ENCODE results near the gene E2F4. TPM values are rescaled to one million over a fixed set of nuclear protein-coding genes. Genes with fewer than 3 reads are reported as not detected.

The E2F4 gene
- total and polyA plus RNA-seq, 9 of the 15 experiments (the other 6 are each of a cell fraction or from before 2014, with no cell fraction given), result 9.7 to 139 (median 106) TPM

DNA sequence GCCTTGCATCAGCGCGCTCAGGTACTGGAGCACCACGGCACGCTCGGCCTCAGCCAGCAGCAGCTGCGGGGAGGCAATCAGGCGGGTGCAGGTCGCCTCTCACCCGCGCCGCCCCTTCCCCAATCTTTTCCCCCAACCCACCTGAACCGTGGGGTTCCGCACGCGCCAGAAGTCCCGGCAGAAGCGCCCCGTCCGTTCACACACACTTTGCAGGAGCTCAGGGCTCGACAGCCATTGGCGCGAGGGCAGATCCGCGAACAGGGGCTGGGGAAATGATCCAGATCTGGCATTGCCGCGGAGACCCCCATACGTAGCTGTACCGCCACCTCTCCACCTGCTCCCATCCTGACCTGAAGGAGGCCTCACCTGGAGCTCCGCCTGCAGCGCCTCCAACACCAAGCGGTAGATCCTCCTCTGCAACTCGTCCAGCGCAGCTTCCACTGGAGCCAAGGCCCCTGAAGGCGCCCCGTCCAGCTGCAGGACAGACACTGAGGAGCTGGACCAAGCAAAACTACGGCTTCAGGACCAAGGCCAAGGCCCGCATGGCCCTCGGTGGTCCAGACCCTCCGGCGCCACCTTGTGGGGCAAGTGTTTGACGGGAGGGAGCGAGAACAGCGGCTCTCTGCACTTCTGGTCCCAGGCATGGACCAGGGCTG lies 6.8 kb upstream of the E2F4 start (continued):
- TF ChIP-seq, protein P1, sequence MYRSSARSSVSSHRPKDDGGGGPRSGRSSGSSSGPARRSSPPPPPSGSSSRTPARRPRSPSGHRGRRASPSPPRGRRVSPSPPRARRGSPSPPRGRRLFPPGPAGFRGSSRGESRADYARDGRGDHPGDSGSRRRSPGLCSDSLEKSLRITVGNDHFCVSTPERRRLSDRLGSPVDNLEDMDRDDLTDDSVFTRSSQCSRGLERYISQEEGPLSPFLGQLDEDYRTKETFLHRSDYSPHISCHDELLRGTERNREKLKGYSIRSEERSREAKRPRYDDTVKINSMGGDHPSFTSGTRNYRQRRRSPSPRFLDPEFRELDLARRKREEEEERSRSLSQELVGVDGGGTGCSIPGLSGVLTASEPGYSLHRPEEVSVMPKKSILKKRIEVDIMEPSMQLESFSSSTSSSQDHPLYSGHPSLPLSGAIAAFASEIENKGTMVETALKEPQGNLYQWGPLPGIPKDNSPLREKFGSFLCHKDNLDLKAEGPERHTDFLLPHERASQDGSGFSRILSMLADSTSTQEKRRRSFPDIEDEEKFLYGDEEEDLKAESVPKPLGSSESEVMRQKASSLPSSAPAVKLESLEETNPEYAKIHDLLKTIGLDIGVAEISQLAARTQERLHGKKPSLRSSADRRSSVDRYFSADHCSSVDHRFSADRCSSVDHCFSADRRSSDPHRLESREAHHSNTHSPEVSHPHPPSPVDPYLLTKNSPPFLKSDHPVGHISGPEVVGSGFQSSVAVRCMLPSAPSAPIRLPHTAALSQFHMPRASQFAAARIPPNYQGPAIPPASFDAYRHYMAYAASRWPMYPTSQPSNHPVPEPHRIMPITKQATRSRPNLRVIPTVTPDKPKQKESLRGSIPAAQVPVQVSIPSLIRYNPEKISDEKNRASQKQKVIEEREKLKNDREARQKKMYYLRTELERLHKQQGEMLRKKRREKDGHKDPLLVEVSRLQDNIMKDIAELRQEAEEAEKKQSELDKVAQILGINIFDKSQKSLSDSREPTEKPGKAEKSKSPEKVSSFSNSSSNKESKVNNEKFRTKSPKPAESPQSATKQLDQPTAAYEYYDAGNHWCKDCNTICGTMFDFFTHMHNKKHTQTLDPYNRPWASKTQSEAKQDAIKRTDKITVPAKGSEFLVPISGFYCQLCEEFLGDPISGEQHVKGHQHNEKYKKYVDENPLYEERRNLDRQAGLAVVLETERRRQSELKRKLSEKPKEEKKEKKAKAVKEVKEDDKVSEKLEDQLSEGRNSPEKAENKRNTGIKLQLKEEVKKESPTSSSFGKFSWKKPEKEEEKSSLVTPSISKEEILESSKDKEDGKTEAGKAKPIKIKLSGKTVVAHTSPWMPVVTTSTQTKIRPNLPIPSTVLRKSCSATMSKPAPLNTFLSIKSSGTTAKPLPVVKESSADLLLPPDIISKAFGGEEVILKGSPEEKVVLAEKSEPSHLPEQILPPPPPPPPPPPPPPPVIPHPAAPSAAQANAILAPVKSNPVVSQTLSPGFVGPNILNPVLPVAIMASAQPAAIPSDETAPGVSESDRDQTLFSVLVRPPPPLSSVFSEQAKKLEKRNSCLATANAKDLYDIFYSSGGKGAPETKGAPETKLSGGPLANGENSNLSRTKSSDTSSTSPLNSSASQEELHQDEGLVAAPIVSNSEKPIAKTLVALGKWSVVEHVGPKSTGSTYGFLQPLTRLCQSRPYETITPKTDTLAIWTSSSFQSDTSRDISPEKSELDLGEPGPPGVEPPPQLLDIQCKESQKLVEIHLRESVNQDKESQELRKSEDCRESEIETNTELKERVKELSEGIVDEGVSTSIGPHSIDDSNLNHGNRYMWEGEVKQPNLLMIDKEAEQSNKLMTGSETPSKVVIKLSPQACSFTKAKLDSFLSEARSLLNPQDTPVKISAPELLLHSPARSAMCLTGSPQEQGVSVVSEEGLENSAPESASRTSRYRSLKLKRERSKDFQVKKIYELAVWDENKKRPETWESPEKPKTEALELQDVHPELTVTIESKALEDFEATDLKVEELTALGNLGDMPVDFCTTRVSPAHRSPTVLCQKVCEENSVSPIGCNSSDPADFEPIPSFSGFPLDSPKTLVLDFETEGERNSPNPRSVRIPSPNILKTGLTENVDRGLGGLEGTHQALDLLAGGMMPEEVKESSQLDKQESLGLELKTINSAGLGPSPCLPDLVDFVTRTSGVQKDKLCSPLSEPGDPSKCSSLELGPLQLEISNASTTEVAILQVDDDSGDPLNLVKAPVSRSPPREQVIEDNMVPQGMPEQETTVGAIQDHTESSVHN (IDR thresholded peaks at IDR 0.05; ENCODE audit: borderline replicate concordance in 1 of 2, low read depth in 1 of 2), result no peak
- TF ChIP-seq, protein P2, sequence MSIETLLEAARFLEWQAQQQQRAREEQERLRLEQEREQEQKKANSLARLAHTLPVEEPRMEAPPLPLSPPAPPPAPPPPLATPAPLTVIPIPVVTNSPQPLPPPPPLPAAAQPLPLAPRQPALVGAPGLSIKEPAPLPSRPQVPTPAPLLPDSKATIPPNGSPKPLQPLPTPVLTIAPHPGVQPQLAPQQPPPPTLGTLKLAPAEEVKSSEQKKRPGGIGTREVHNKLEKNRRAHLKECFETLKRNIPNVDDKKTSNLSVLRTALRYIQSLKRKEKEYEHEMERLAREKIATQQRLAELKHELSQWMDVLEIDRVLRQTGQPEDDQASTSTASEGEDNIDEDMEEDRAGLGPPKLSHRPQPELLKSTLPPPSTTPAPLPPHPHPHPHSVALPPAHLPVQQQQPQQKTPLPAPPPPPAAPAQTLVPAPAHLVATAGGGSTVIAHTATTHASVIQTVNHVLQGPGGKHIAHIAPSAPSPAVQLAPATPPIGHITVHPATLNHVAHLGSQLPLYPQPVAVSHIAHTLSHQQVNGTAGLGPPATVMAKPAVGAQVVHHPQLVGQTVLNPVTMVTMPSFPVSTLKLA (conservative IDR thresholded peaks at IDR 0.05), result peak; percentile 82 to 94
- TF ChIP-seq KAT7 (CRISPR knock-in tag; IDR thresholded peaks at IDR 0.05; ENCODE audit: borderline replicate concordance) (peak; percentile 93; the same call in 1 of the 2 replicates), HNRNPK (IDR thresholded peaks at IDR 0.05; ENCODE audit: low read depth, low read length, poor library complexity, severe bottlenecking) (no peak), SMARCB1 (IDR thresholded peaks at IDR 0.05; ENCODE audit: insufficient read length, low read depth) (peak; percentile 65), PHF8 (IDR thresholded peaks at IDR 0.05; ENCODE audit: borderline replicate concordance, low read length) (no peak)
